Ovary (tissue), 9 donors: ENCODE data around the gene KRTAP10-2. TPM values are rescaled to one million over a fixed set of nuclear protein-coding genes. Genes with fewer than 3 reads are reported as not detected.
"Not testable (repeated sequence)": the region's sequence is repeated elsewhere in the genome, so short reads cannot be mapped to it uniquely, and the experiment has no call there.

Experiments
- DNase-seq, 5 donors: peaks; one replicate each; pipeline ENCODE4 v3.0.0-alpha.2; 2019 to 2020
- H3K27ac ChIP-seq, 2 donors: fragments of 200-600 bp; one replicate each; pipeline versions ENCODE4 v1.5.1 to v1.8.0; 2019 to 2022
- H3K27me3 ChIP-seq: fragments of 200-600 bp; one replicate; pipeline ENCODE4 v1.8.0; 2022
- H3K36me3 ChIP-seq: fragments of 200-600 bp; sonication (generic); one replicate; pipeline ENCODE4 v1.5.1; 2019
- H3K4me1 ChIP-seq: one replicate; pipeline ENCODE4 v1.8.1; 2013; ENCODE audit warnings: mild to moderate bottlenecking, moderate library complexity; ENCODE audit not compliant: insufficient read depth
- H3K4me3 ChIP-seq: fragments of 200-600 bp; sonication (generic); one replicate; pipeline ENCODE4 v1.5.1; 2017
- H3K9me3 ChIP-seq, 2 donors: fragments of 200-600 bp in 1 of 2; sonication (generic) in 1 of 2; one replicate each; pipeline versions ENCODE4 v1.5.1 to v1.8.1; 2013 to 2019; ENCODE audit warnings: mild to moderate bottlenecking in 1 of 2, moderate library complexity in 1 of 2
- EP300 ChIP-seq: sonication (generic); formaldehyde crosslinking; IDR thresholded peaks from one replicate; pipeline ENCODE4 v1.6.1; 2017; ENCODE audit warnings: antibody characterized with exemption
- POLR2A ChIP-seq: fragments of 450-650 bp; IDR thresholded peaks from one replicate; pipeline ENCODE4 v1.6.1; 2017; ENCODE audit warnings: antibody characterized with exemption, mild to moderate bottlenecking, moderate library complexity
- WGBS, 3 donors: extraction: QIAGEN DNeasy Blood & Tissue Kit in 1 of 3; methylation state at CpG; one replicate each; pipeline versions ENCODE4 v1.1.5 to v1.1.7; 2013 to 2017; 5-methylcytosine and 5-hydroxymethylcytosine counted together
- intact Hi-C, 4 donors: fragments of 100-400 bp; cut with DNase I; formaldehyde crosslinking; loops; one replicate each; pipeline versions ENCODE4 v1.11.0 to v1.15.1; 2022 to 2023
- polyA plus RNA-seq, 2 donors: library from polyadenylated mRNA; stranded (reverse); fragments of 200-250 nt in 1 of 2; fragments of 350-450 nt in 1 of 2; fragmentation: Illumina TruSeq in 1 of 2; extraction: RNeasy Lipid Tissue Mini Kit (QIAGEN cat#74804) in 1 of 2; gene quantifications; one replicate each; pipeline ENCODE4 v1.2.3, GENCODE V29; 2013 to 2014
- total RNA-seq, 7 donors: library from RNA; depleted of rRNA in 2 of 7; stranded (reverse); fragments of >200 nt in 2 of 7; fragmentation: NEBNext Ultra II Directional in 3 of 7; extraction: Animal tissue kit (Norgen Biotek cat#: 25700) in 3 of 7; gene quantifications; one replicate each; pipeline versions ENCODE4 v1.1.0 to v1.2.4, GENCODE V29; 2016 to 2023
- TF ChIP-seq, protein P1 (sequence below), 3 donors: fragments of 450-650 bp in 2 of 3; fragments of 200-600 bp in 1 of 3; IDR thresholded peaks; one replicate each; pipeline versions ENCODE4 v1.5.1 to v1.8.0; 2016 to 2022; ENCODE audit warnings: antibody characterized with exemption in 3 of 3, mild to moderate bottlenecking in 1 of 3
- donor health status: DM: no; HTN: no; CAD: no; lungs with moderate emphysema.
- donor health status: DM: no; HTN: no; CAD: no.
- donor health status: Bipolar disorder and iron deficiency.
- donor health status: DM: yes; HTN: yes; CAD: no.
- donor health status: DM: no; HTN: no; CAD: no.
- donor health status: DM: yes; HTN: yes; CAD: no.

KRTAP10-2 gene
- total and polyA plus RNA-seq, 9 donors = not detected

DNA sequence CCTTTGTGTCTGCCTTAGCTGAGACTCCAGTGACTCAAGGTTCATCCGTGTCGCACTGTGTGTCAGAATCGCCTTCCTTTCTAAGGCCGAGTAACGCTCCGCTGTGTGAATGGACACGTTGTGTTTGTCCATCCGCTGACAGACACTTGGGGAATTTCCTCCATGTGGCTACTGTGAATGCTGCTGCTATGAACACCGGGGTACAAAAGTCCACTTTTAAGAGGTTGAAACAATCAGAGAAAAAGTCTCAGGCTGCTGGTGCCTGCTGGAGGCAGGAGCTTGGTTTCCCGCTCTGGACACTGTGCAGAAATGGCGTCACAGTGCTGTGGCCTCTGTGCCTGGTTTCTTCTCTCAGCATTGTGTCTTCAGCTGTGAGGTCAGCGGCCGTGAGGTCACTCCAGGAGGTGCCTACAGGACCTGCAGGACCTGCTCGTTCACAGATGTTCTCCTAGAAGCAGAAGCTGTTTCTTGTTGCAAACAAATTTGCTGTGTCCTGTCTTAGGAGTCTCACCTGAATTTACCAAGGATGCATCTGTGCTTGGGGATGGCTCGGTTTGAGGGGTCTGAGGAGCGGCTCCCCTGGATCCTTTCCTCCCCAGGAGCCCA is 45.5 kb downstream of the KRTAP10-2 start:
- 77 to 82% (median 78%) methylated on average over 16 of the region's 16 CpGs for WGBS, 3 donors
- no peaks in the 10 kb centered on the region for H3K9me3 ChIP-seq
- no peak for DNase-seq
- intact Hi-C loops = loop anchor here in 1 of 4 donors (10.0 kb wide), 1 partner anchor 289 kb away; no protein-coding TSS in a partner anchor
- H3K36me3 ChIP-seq = no peaks in the 10 kb centered on the region
- no peak overlapping the region for H3K4me3 ChIP-seq
- no peak for TF ChIP-seq POLR2A
- TF ChIP-seq EP300 = no peak
- TF ChIP-seq, protein P1, sequence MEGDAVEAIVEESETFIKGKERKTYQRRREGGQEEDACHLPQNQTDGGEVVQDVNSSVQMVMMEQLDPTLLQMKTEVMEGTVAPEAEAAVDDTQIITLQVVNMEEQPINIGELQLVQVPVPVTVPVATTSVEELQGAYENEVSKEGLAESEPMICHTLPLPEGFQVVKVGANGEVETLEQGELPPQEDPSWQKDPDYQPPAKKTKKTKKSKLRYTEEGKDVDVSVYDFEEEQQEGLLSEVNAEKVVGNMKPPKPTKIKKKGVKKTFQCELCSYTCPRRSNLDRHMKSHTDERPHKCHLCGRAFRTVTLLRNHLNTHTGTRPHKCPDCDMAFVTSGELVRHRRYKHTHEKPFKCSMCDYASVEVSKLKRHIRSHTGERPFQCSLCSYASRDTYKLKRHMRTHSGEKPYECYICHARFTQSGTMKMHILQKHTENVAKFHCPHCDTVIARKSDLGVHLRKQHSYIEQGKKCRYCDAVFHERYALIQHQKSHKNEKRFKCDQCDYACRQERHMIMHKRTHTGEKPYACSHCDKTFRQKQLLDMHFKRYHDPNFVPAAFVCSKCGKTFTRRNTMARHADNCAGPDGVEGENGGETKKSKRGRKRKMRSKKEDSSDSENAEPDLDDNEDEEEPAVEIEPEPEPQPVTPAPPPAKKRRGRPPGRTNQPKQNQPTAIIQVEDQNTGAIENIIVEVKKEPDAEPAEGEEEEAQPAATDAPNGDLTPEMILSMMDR (IDR thresholded peaks at IDR 0.05) = no peak
- H3K27ac ChIP-seq = no peak overlapping the region
- H3K4me1 ChIP-seq = peaks cover 1% of the 10 kb centered on the region
- H3K27me3 ChIP-seq = no peaks in the 10 kb centered on the region

DNA sequence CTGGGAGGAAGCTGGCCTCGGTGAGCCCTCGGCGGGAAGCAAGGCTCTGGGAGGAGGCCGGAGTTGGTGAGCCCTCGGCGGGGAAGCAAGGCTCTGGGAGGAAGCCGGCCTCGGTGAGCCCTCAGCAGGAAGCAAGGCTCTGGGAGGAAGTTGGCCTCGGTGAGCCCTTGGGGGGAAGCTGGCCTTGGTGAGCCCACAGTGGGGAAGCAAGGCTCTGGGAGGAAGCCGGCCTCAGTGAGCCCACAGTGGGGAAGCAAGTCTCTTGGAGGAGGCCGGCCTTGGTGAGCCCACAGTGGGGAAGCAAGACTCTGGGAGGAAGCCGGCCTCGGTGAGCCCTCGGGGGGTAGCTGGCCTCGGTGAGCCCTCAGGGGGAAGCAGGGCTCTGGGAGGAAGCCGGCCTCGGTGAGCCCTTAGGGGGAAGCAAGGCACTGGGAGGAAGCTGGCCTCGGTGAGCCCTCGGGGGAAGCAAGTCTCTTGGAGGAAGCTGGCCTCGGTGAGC is 47.4 kb downstream of the KRTAP10-2 start:
- H3K4me3 ChIP-seq = no peak overlapping the region
- no peak for DNase-seq
- H3K36me3 ChIP-seq = no peaks in the 10 kb centered on the region
- H3K27me3 ChIP-seq = no peaks in the 10 kb centered on the region
- TF ChIP-seq POLR2A (no peak), EP300 (no peak)
- TF ChIP-seq, protein P1 (IDR thresholded peaks at IDR 0.05) = no peak
- H3K27ac ChIP-seq = no peak overlapping the region
- 75 to 81% (median 80%) methylated on average over 20 of the region's 20 CpGs for WGBS, 3 donors
- no peaks in the 10 kb centered on the region for H3K9me3 ChIP-seq
- no peaks in the 10 kb centered on the region for H3K4me1 ChIP-seq
- intact Hi-C loops = loop anchor here in 1 of 4 donors (10.0 kb wide), 1 partner anchor 291 kb away; no protein-coding TSS in a partner anchor

DNA sequence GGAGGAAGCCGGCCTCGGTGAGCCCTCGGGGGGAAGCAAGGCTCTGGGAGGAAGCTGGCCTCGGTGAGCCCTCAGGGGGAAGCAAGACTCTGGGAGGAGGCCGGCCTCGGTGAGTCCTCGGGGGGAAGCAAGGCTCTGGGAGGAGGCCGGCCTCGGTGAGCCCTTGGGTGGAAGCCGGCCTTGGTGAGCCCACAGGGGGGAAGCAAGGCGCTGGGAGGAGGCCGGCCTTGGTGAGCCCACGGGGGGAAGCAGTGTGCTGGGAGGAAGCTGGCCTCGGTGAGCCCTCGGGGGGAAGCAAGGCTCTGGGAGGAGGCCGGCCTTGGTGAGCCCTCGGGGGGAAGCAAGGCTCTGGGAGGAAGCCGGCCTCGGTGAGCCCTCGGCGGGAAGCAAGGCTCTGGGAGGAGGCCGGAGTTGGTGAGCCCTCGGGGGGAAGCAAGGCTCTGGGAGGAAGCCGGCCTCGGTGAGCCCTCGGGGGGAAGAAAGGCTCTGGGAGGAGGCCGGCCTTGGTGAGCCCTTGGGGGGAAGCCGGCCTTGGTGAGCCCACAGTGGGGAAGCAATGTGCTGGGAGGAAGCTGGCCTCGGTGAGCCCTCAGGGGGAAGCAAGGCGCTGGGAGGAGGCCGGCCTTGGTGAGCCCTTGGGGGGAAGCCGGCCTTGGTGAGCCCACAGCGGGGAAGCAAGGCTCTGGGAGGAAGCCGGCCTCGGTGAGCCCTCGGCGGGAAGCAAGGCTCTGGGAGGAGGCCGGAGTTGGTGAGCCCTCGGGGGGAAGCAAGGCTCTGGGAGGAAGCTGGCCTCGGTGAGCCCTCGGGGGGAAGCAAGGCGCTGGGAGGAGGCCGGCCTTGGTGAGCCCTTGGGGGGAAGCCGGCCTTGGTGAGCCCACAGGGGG is 48.1 kb downstream of the KRTAP10-2 start:
- not testable (repeated sequence) for H3K36me3 ChIP-seq, H3K9me3 ChIP-seq, H3K27ac ChIP-seq, H3K27me3 ChIP-seq, H3K4me3 ChIP-seq, DNase-seq, H3K4me1 ChIP-seq
- intact Hi-C loops = loop anchor here in 1 of 4 donors (10.0 kb wide), 1 partner anchor 292 kb away; no protein-coding TSS in a partner anchor
- WGBS, 3 donors = 72 to 78% (median 74%) methylated on average over 43 to 44 of the region's 44 CpGs

DNA sequence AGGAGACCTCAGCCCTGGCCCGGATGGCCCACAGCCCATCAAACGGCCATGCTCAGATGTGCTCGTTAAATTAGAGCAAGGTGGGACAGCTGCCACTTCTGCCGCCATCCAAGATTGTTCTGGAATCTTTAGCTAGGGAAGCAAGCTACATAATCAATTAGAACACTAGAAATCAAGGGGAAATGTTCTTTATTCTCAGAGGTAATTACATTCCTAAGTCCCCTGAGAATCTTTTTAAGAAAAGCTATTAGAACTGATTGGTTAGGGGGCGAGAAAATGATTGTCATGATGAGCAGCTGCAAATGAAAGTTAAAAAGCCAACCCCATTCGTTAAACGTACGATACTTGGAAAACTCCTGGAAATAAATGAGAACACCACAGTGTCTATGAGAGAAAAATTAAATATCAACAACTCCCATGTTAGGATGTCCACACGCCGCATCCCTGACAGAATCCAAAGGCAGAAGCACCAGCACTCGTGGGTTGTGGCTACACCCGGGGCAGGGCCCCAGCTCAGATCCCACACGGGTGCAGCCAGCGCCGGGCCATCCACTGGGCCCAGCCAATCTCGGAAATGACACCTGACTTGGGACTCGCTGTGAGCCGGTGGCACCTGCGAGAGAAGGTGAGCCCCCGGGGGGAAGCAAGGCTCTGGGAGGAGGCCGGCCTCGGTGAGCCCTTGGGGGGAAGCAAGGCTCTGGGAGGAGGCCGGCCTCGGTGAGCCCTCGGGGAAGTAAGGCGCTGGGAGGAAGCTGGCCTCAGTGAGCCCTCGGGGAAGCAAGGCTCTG is 48.9 kb downstream of the KRTAP10-2 start:
- H3K4me1 ChIP-seq = no peaks in the 10 kb centered on the region
- intact Hi-C loops = loop anchor here in 1 of 4 donors (10.0 kb wide), 1 partner anchor 292 kb away; no protein-coding TSS in a partner anchor
- H3K9me3 ChIP-seq = no peaks in the 10 kb centered on the region
- no peak overlapping the region for H3K27ac ChIP-seq
- TF ChIP-seq, protein P1 (IDR thresholded peaks at IDR 0.05) = no peak
- TF ChIP-seq EP300 (no peak), POLR2A (no peak)
- H3K4me3 ChIP-seq = no peak overlapping the region
- no peaks in the 10 kb centered on the region for H3K36me3 ChIP-seq
- H3K27me3 ChIP-seq = no peaks in the 10 kb centered on the region
- DNase-seq = no peak
- WGBS, 3 donors = 76 to 81% (median 79%) methylated on average over 27 of the region's 27 CpGs

Other genes starting within 250 kb of the KRTAP10-2 start
- gene CFAP410, start 212.1 kb downstream of the KRTAP10-2 start, total RNA-seq = 10 to 100 TPM; 23.1 to 40.8 (median 29.3) TPM
- 10 to 100 TPM in 1 of 2 donors, 1 to 10 TPM in 1; 1.2 to 40.7 TPM for gene CFAP410, start 212.1 kb downstream of the KRTAP10-2 start, polyA plus RNA-seq
- gene TRPM2, start 197.9 kb downstream of the KRTAP10-2 start, total RNA-seq = 1 to 10 TPM in 6 of 7 donors, under 1 TPM in 1; 0.48 to 7.0 (median 2.1) TPM
- 1 to 10 TPM; 1.3 to 1.6 TPM for gene TRPM2, start 197.9 kb downstream of the KRTAP10-2 start, polyA plus RNA-seq
- 1 to 10 TPM; 3.4 to 6.8 (median 4.0) TPM for gene LRRC3, start 96.0 kb downstream of the KRTAP10-2 start, total RNA-seq
- 1 to 10 TPM; 2.4 to 3.9 TPM for gene LRRC3, start 96.0 kb downstream of the KRTAP10-2 start, polyA plus RNA-seq
- gene KRTAP10-1, start 11.3 kb downstream of the KRTAP10-2 start, total RNA-seq = not detected
- not detected for gene KRTAP10-1, start 11.3 kb downstream of the KRTAP10-2 start, polyA plus RNA-seq
- not detected for gene KRTAP10-3, start 7.3 kb upstream of the KRTAP10-2 start, total RNA-seq
- gene KRTAP10-3, start 7.3 kb upstream of the KRTAP10-2 start, polyA plus RNA-seq = not detected
- gene KRTAP10-4, start 22.2 kb upstream of the KRTAP10-2 start, total RNA-seq = not detected
- not detected for gene KRTAP10-4, start 22.2 kb upstream of the KRTAP10-2 start, polyA plus RNA-seq
- not detected for gene KRTAP10-5, start 29.1 kb upstream of the KRTAP10-2 start, total RNA-seq
- not detected for gene KRTAP10-5, start 29.1 kb upstream of the KRTAP10-2 start, polyA plus RNA-seq
- gene KRTAP10-6, start 41.0 kb upstream of the KRTAP10-2 start, total RNA-seq = not detected
- gene KRTAP10-6, start 41.0 kb upstream of the KRTAP10-2 start, polyA plus RNA-seq = not detected
- not detected for gene KRTAP10-7, start 49.1 kb upstream of the KRTAP10-2 start, total RNA-seq
- not detected for gene KRTAP10-7, start 49.1 kb upstream of the KRTAP10-2 start, polyA plus RNA-seq
- not detected for gene KRTAP10-8, start 60.6 kb upstream of the KRTAP10-2 start, total RNA-seq
- gene KRTAP10-8, start 60.6 kb upstream of the KRTAP10-2 start, polyA plus RNA-seq = not detected
- gene KRTAP10-9, start 75.6 kb upstream of the KRTAP10-2 start, total RNA-seq = not detected
- not detected for gene KRTAP10-9, start 75.6 kb upstream of the KRTAP10-2 start, polyA plus RNA-seq
- gene KRTAP10-10, start 85.9 kb upstream of the KRTAP10-2 start, total RNA-seq = not detected
- not detected for gene KRTAP10-10, start 85.9 kb upstream of the KRTAP10-2 start, polyA plus RNA-seq
- gene KRTAP10-11, start 94.9 kb upstream of the KRTAP10-2 start, total RNA-seq = not detected
- gene KRTAP10-11, start 94.9 kb upstream of the KRTAP10-2 start, polyA plus RNA-seq = not detected
- gene KRTAP12-4, start 103.2 kb upstream of the KRTAP10-2 start, total RNA-seq = not detected
- not detected for gene KRTAP12-4, start 103.2 kb upstream of the KRTAP10-2 start, polyA plus RNA-seq
- gene KRTAP12-3, start 106.4 kb upstream of the KRTAP10-2 start, total RNA-seq = not detected
- gene KRTAP12-3, start 106.4 kb upstream of the KRTAP10-2 start, polyA plus RNA-seq = not detected
- gene KRTAP12-2, start 115.4 kb upstream of the KRTAP10-2 start, total RNA-seq = not detected
- not detected for gene KRTAP12-2, start 115.4 kb upstream of the KRTAP10-2 start, polyA plus RNA-seq
- gene KRTAP12-1, start 130.7 kb upstream of the KRTAP10-2 start, total RNA-seq = not detected
- gene KRTAP12-1, start 130.7 kb upstream of the KRTAP10-2 start, polyA plus RNA-seq = not detected
- not detected for gene KRTAP10-12, start 145.7 kb upstream of the KRTAP10-2 start, total RNA-seq
- not detected for gene KRTAP10-12, start 145.7 kb upstream of the KRTAP10-2 start, polyA plus RNA-seq
- gene TSPEAR, start 160.1 kb upstream of the KRTAP10-2 start, total RNA-seq = under 1 TPM in 3 of 7 donors, not detected in 4; 0.10 to 0.27 (median 0.11) TPM
- under 1 TPM; 0.07 to 0.13 TPM for gene TSPEAR, start 160.1 kb upstream of the KRTAP10-2 start, polyA plus RNA-seq